ENCODE data around the gene IP6K1. TPM values are rescaled to one million over a fixed set of nuclear protein-coding genes. Genes with fewer than 3 reads are reported as not detected.

IP6K1 gene
- total RNA-seq, 1 donor from 2014 or later, result 37.7 TPM

DNA sequence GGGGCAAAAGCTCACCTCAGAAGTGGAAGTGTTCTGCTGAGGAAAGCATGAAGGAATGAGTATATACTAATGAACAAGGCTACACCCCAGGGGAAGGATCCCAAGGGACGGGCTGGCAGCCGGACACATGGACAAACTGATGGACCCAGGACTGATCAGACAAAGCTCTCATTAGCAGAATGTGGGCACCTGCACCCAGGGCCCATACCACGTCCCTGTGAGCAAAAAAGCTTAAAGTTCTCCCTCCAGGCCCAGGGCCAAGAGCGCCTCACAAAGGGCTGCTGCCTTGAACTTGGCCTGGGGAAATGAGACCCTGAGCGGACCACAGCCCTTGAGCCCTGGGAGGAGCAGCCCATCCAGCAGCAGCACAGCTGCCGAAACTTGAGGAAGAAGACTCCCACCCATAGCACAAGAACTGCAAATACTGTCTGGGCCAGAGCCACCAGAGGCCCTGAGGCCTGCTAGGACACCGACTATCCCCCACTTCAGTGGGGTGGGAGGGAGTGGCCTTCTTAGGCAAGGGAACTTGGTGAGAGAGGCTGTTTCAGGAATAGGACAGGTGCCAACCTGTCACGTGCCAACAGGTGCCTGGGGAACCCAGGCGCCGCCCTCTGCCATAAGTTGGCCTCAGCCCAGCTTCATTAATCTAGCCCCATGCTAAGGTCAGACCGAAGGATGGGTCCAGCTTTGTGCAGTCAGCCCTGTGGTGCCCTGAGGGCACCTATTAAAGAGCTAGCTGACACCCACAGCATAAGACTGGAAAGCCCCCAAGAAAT is 60.2 kb downstream of the IP6K1 start:
- H3K36me3 ChIP-seq (ENCODE audit: control insufficient read depth, insufficient read depth, low read length), result peaks cover 2% of the 10 kb centered on the region
- no peak for DNase-seq (ENCODE audit: low read depth)
- no peak overlapping the region for H3K4me3 ChIP-seq (ENCODE audit: low read depth, low read length)
- TF ChIP-seq CTCF (IDR thresholded peaks at IDR 0.05; ENCODE audit: insufficient read depth, low read length, poor library complexity, severe bottlenecking), result no peak
- no peaks in the 10 kb centered on the region for H3K27me3 ChIP-seq (ENCODE audit: control insufficient read depth, insufficient read depth, low read length)

DNA sequence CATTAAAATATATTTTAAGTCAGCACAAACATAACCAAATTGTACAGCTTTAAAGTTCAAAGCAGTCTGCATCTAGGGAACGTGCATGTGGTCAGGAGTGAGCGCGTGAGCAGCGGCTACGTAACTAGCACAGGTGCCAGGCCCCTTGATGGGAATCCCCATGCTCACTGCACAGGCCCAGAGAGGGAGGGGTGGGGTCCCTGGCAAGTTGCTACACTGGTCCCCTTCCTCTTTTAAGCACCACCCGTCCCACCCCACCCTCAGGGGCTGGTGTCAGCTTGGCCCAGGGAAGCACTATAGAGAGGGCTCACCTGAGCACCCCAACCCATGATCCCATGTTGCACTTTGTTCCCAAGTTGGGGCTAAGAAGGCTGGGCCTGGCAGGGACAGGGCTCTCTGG is 61.8 kb downstream of the IP6K1 start:
- DNase-seq (ENCODE audit: low read depth), result no peak
- no peak for TF ChIP-seq CTCF (IDR thresholded peaks at IDR 0.05; ENCODE audit: insufficient read depth, low read length, poor library complexity, severe bottlenecking)
- peaks cover 1% of the 10 kb centered on the region for H3K36me3 ChIP-seq (ENCODE audit: control insufficient read depth, insufficient read depth, low read length)

GRCh38 chr3:49723628-49724551 is 62.5 kb downstream of the IP6K1 start, which contains the start of gene GMPPB:
TSS of gene GMPPB (minus strand) at chr3:49723951. CDS start at chr3:49723726, 225 bp downstream.
- Histone ChIP-seq H3K27me3 (ENCODE audit: control insufficient read depth, insufficient read depth, low read length) (peaks cover 3% of the 10 kb centered on the region), H3K4me3 (ENCODE audit: low read depth, low read length) (peak within 1 kb of the TSS; percentile 99), H3K36me3 (ENCODE audit: control insufficient read depth, insufficient read depth, low read length) (peaks cover 1% of the 10 kb centered on the region)
- TF ChIP-seq CTCF (IDR thresholded peaks at IDR 0.05; ENCODE audit: insufficient read depth, low read length, poor library complexity, severe bottlenecking), result no peak
- peak; percentile 88 for DNase-seq (ENCODE audit: low read depth)

More for the DNA sequence above, 61.8 kb downstream of the IP6K1 start:
- Histone ChIP-seq H3K4me3 (ENCODE audit: low read depth, low read length) (peak overlapping the region; percentile 55), H3K27me3 (ENCODE audit: control insufficient read depth, insufficient read depth, low read length) (no peaks in the 10 kb centered on the region)

DNA sequence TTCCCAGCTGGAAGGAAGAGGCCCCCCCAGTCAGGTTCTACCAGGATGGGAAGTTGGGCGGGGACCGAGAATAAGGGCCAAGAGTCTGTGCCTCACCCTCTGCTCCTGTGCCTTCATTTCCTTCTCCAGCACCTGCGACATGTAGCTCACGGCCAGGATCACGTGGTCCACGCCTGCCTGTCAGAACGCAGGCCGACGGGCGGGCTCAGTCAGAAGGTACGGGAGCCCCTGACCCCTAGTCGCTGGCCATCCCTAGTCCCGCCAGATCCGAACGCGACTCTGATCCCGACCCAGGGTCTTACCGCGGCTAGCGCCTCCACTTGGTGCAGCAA is 63.1 kb downstream of the IP6K1 start:
- Histone ChIP-seq H3K27me3 (ENCODE audit: control insufficient read depth, insufficient read depth, low read length) (peaks cover 7% of the 10 kb centered on the region), H3K36me3 (ENCODE audit: control insufficient read depth, insufficient read depth, low read length) (peaks cover 1% of the 10 kb centered on the region), H3K4me3 (ENCODE audit: low read depth, low read length) (peak overlapping the region; percentile 99)
- no peak for DNase-seq (ENCODE audit: low read depth)
- no peak for TF ChIP-seq CTCF (IDR thresholded peaks at IDR 0.05; ENCODE audit: insufficient read depth, low read length, poor library complexity, severe bottlenecking)

- peak overlapping the region; percentile 99 for H3K4me3 ChIP-seq (ENCODE audit: low read depth, low read length)
- H3K36me3 ChIP-seq (ENCODE audit: control insufficient read depth, insufficient read depth, low read length), result peaks cover 1% of the 10 kb centered on the region
- no peak for DNase-seq (ENCODE audit: low read depth)
- H3K27me3 ChIP-seq (ENCODE audit: control insufficient read depth, insufficient read depth, low read length), result peaks cover 11% of the 10 kb centered on the region
- no peak for TF ChIP-seq CTCF (IDR thresholded peaks at IDR 0.05; ENCODE audit: insufficient read depth, low read length, poor library complexity, severe bottlenecking)
Observed at GRCh38 chr3:49722896-49723295, 63.4 kb downstream of the IP6K1 start.
